HG02943 (cell line): ENCODE measurements around the gene LMNTD1.

Source experiments
- ATAC-seq: cut with Tn5 transposase; IDR thresholded peaks from one replicate; pipeline ENCODE4 v1.9.1; 2021; ENCODE audit warnings: mild to moderate bottlenecking, low read depth, moderate library complexity; ENCODE audit not compliant: unreplicated experiment

The LMNTD1 gene

DNA sequence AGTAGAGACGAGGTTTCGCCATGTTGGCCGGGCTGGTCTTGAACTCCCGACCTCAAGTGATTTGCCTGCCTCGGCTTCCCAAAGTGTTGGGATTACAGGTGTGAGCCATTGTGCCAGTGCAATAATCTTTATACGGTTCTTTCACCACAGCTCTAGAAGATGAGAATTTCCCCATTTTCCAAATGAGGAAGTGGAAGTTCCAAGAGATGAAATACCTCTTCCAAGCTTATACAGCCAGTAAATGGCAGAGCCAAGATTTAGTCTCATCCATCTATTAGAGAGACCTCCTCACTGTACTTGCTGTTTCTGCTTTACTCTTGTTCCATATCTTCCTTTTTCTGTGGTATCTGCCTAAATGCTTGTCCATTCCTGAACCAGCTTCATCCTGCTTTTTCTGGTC lies 3.1 kb upstream of the LMNTD1 start:
- ATAC-seq: no peak

DNA sequence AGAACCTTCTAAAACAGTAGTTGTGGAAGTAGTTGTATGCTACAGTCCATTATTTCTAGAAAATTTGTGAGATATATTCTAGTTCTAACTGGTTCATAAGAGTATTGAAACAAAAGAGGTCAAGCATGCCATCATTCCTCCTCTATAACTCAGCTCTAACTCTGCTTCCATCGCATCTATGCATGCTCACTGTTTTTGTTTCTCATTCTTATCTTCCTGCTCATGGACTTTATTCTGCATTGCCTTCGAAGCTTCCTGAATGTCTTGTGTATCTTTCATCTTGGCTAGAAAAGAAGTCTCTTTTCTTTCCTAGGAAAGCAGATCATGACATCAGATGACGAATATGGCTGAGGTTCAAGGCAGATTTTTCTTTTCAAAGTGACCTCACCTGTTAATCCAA lies 402 bp downstream of the LMNTD1 start:
- ATAC-seq: no peak

- no peak for ATAC-seq
These were observed 2.9 kb downstream of the LMNTD1 start for GRCh38 chr12:25550186-25550585.

GRCh38 chr12:25549120-25549519 lies 4.0 kb downstream of the LMNTD1 start:
- no peak for ATAC-seq

- no peak for ATAC-seq
These were observed 6.8 kb downstream of the LMNTD1 start for GRCh38 chr12:25546318-25546717.

- no peak for ATAC-seq
These were observed 19.9 kb downstream of the LMNTD1 start for GRCh38 chr12:25533150-25533549.

DNA sequence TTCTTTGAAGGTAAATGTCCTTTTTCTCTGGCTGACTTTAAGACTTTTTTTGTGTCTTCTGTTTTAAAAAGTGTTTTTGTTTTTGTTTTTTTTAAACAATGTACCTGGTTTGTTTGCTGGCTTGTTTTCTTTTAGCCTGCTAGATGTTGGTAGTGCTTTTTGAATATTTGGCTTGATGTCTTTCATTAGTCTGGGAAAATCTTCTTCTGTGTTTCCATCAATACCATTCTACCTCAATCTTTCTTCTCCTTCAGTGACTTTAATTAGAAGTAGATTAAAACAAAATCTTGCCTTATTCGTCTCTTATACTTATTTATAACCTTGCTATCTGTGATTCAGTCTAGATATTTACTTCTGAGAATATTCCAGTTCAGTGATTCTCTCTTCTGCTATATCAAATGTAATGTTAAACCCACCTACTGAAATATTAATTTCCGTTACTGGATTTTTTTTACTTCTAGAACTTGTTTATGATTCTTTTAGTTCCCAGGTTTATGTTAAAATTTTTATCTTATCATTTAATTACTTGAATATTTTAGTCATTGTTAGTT lies 21.5 kb downstream of the LMNTD1 start:
- ATAC-seq: no peak

GRCh38 chr12:25529738-25530137 lies 23.3 kb downstream of the LMNTD1 start:
- no peak for ATAC-seq

DNA sequence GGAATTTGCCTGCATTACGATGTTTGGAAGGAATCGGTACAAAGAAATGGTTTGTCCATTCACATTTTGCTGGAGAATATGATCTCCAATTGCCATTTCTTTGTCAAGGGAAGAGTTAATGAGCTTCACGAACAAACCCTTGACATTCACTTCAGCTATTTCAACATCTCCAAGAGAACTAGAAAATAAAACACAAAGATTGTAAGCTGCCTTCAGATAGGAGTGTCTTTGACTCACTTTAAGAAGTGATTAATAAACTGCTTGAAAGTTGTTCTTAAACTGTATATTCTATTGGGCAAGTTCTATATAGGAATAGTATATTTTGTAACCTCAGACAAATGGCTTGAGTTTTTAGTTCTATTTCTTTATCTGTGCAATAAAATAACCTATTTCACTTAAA lies 26.3 kb downstream of the LMNTD1 start:
- no peak for ATAC-seq

- no peak for ATAC-seq
These were observed 28.7 kb downstream of the LMNTD1 start for GRCh38 chr12:25524366-25524765.

- ATAC-seq: no peak
These were observed 31.3 kb downstream of the LMNTD1 start for GRCh38 chr12:25521625-25522256.

GRCh38 chr12:25518512-25518911 lies 34.6 kb downstream of the LMNTD1 start:
- ATAC-seq: peak; percentile 90

DNA sequence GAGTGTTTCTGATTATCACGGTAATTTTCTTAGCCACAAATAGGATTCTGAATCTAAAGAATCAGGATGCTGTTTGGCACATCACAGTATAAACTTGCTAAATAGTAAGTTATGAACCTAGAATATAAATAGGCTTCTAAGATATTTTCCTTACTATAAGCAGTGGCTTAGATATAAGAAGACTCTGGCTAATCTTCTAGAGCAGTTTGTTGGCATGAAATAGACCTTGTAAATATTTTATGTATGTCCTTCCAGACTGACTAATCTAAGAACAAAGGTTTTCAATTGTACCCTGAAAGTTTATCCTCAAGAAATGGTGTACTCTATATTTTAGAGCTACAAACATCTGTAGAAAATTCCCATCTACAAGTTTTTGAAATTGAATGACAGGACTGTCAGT lies 48.3 kb downstream of the LMNTD1 start:
- no peak for ATAC-seq

DNA sequence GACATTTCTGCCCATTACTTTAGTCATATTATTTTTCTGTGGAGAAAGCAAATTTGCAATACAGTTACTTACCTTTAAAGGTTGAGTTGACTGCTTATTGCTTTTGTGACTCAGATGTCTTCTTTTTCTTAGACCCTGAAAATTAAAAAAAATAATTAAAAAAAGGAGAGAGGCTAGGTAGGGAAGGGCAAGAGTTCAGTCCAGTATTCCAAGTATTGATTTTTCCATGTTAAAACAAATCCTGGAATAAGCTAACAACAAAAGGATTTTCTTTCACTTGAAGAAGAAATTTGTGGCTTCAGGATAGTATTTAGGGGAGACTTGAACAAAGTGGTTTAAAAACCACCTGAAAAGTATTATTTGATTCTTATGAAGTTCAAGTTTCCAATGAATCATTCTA lies 49.4 kb downstream of the LMNTD1 start:
- ATAC-seq: no peak

GRCh38 chr12:25502596-25502995 lies 50.5 kb downstream of the LMNTD1 start:
- ATAC-seq: no peak

- no peak for ATAC-seq
These were observed 51.0 kb downstream of the LMNTD1 start for GRCh38 chr12:25502118-25502517.

DNA sequence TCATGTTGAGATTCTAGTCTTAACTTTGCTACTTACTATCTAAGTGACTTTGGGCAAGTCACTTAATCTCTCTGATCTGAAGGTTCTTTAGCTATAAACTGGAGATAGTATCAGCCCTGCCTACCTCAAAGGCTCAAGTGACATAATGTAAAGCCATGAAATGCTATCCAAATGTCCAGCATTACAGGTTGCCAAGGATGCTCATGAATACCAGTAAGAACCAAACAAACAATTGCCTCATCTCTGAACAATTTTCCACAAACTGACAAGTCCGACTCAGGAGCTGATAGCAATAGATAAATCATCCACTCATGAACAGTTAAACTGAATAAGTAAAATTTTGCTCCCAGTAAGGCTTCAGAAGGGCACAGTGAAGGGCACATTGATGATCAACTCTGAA lies 51.5 kb downstream of the LMNTD1 start:
- ATAC-seq: no peak

DNA sequence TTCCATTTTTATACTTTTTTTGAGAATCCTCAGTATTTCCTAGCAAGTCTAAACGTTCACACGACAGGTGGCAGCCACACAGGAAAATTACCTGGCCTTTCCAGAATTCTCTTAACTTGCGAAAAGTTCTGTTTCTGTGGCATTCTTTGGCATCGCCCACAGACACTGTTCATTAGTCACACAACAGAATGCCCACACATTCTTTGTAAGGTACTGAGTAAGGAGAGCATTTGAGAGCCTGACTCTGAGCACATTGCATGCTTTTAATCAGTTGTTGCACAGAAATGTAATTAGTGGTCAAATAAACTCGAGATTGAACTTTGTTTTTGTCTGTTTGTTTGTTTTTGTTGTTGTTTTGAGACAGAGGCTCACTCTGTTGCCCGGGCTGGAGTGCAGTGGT lies 52.4 kb downstream of the LMNTD1 start:
- ATAC-seq: no peak

GRCh38 chr12:25497021-25497420 lies 56.1 kb downstream of the LMNTD1 start:
- ATAC-seq: no peak

- ATAC-seq: no peak
These were observed 56.9 kb downstream of the LMNTD1 start for GRCh38 chr12:25496098-25496587.

GRCh38 chr12:25495331-25496097 lies 57.6 kb downstream of the LMNTD1 start:
- no peak for ATAC-seq

DNA sequence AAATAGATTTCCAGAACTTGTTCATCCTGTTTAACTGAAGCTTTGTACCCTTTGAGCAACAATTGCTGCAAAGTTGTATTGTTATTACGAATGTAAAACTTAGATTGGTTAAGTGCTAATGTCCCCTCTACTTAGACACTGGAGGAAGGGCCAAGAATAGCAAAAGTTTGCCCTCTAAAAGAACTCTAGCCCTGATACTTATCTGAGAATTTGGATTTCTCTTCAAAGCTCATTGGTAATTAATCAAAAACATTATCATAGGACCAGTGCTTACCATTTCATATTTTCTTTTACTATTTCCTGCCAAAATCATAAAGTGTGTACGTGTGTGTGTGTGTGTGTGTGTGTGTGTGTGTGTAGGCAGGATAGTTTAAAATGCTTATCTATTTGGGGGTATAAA lies 58.2 kb downstream of the LMNTD1 start:
- no peak for ATAC-seq
